ENCODE results near the gene POTEB3.
"Not testable (repeated sequence)": the region's sequence is repeated elsewhere in the genome, so short reads cannot be mapped to it uniquely, and the experiment has no call there.

DNA sequence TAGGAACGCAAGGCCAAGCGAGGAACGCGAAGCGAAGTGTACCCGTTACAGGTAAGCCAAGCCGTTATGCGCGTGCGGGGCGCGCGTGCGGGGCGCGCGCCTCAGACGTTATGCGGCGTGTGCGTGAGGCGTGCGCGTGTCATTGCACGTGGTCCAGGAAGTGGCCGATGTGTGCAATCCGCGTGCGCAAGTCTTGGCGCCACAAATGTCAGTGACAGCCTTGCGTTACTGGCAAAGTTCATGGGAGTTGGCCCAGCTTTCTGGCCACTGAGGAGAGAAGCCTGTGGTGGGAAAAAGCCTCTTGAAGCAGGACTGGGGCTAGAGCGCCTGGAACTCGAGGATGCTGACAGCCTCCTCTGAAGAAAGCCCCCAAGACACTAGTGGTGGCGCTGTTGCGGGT lies at the start of gene POTEB3:
- TF ChIP-seq, protein P1, sequence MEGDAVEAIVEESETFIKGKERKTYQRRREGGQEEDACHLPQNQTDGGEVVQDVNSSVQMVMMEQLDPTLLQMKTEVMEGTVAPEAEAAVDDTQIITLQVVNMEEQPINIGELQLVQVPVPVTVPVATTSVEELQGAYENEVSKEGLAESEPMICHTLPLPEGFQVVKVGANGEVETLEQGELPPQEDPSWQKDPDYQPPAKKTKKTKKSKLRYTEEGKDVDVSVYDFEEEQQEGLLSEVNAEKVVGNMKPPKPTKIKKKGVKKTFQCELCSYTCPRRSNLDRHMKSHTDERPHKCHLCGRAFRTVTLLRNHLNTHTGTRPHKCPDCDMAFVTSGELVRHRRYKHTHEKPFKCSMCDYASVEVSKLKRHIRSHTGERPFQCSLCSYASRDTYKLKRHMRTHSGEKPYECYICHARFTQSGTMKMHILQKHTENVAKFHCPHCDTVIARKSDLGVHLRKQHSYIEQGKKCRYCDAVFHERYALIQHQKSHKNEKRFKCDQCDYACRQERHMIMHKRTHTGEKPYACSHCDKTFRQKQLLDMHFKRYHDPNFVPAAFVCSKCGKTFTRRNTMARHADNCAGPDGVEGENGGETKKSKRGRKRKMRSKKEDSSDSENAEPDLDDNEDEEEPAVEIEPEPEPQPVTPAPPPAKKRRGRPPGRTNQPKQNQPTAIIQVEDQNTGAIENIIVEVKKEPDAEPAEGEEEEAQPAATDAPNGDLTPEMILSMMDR (IDR thresholded peaks at IDR 0.05) = not testable (repeated sequence)
- not testable (repeated sequence) for TF ChIP-seq EZH2, EZH2phosphoT487 (IDR thresholded peaks at IDR 0.05)
